Measurements from ENCODE around the gene SLC16A13.

- TF ChIP-seq CTCF (conservative IDR thresholded peaks at IDR 0.05 in 1 of 2, IDR thresholded peaks at IDR 0.05 in 1 of 2; ENCODE audit: low read depth in 1 of 2, low read length in 2 of 2) (no peak), EZH2 (IDR thresholded peaks at IDR 0.05; ENCODE audit: low read length, missing control alignments) (no peak)
Observed at GRCh38 chr17:7041607-7042500, 6.0 kb downstream of the SLC16A13 start.
